Measurements from ENCODE around the gene KLC1.

KLC1 gene

GRCh38 chr14:103728721-103729120, 99.7 kb downstream of the KLC1 start:
- TF ChIP-seq, protein P1, sequence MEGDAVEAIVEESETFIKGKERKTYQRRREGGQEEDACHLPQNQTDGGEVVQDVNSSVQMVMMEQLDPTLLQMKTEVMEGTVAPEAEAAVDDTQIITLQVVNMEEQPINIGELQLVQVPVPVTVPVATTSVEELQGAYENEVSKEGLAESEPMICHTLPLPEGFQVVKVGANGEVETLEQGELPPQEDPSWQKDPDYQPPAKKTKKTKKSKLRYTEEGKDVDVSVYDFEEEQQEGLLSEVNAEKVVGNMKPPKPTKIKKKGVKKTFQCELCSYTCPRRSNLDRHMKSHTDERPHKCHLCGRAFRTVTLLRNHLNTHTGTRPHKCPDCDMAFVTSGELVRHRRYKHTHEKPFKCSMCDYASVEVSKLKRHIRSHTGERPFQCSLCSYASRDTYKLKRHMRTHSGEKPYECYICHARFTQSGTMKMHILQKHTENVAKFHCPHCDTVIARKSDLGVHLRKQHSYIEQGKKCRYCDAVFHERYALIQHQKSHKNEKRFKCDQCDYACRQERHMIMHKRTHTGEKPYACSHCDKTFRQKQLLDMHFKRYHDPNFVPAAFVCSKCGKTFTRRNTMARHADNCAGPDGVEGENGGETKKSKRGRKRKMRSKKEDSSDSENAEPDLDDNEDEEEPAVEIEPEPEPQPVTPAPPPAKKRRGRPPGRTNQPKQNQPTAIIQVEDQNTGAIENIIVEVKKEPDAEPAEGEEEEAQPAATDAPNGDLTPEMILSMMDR (IDR thresholded peaks at IDR 0.05; ENCODE audit: borderline replicate concordance, insufficient read depth, low read depth, low read length), result no peak
- no peak overlapping the region for H3K4me3 ChIP-seq (ENCODE audit: low read depth, low read length)

DNA sequence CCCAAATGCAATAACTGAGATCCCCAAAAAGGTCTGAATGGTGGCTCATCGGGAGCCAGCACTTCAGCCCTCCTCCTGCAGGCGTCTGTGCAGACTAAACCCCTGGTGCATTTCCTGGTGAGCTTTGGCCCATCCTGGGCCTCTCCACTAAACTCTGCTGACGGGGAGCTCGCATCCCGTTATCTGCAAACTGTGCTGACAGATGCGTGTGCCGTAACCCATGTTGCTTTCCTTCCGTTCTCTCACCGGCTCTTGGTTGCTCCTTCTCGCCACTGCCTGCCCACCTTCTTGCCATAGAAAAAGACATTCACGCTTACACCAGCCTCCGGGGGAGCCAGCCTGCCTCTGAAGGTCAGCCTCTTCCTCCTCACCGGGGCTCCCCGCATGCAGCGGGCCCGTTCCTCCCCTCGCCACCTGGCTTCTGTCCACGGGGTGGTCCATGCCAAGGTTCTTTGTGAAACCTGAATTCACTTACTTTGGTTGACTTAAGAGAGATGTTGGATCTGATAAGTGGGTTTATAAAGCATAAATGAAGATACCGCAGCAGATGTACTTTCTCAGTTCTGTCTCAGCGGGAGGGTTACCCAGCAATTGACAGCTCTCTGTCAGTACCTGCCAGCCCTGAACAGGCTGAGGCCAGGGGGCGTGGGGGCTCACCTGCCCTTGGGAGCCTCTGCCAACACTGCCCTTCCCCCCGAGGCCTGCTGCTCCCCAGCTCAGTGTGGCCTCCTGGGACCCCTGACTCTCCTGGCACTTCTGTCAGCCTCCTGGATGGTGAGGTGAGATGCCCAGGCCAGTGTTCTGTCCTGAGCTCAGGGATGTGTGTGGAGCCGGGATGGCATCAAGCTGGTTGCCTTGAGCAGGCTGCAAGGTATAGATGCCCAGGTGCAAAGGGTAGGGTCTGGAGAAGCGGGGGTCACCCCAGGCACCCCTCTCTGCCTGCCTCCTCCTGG, 100.8 kb downstream of the KLC1 start:
- TF ChIP-seq, protein P1 (IDR thresholded peaks at IDR 0.05; ENCODE audit: borderline replicate concordance, insufficient read depth, low read depth, low read length), result no peak

DNA sequence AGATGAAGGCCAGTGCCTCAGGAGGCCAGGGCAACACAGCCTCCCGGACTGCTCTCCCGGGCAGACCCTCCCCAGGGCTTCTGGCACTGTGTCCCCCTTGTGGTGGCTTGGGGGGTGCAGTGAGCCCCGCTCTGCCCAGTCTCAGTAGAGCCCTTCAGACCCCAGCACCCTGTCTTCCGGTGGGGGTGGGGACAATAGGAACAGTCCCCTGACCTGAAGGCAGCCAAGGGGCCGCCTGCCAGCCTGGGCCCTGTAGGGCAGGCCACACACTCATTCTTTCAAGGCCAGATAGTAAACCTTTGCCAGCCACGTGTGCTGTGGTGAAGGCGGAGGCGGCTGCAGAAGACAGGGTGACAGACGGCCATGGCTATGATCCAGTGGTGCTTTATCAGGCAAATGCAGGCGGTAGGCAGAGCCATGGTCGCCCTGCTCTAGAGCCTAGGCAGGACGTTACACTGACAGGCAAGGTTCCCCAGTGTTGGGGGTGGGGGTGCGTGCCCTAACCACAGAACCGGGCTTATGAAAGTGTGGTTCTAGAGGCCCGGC, 101.6 kb downstream of the KLC1 start:
- TF ChIP-seq, protein P1 (IDR thresholded peaks at IDR 0.05; ENCODE audit: borderline replicate concordance, insufficient read depth, low read depth, low read length), result peak; percentile 28; the same call in 1 of the 2 replicates
- no peak overlapping the region for H3K4me3 ChIP-seq (ENCODE audit: low read depth, low read length)

More for the DNA sequence above, 100.8 kb downstream of the KLC1 start:
- H3K4me3 ChIP-seq (ENCODE audit: low read depth, low read length), result no peak overlapping the region

DNA sequence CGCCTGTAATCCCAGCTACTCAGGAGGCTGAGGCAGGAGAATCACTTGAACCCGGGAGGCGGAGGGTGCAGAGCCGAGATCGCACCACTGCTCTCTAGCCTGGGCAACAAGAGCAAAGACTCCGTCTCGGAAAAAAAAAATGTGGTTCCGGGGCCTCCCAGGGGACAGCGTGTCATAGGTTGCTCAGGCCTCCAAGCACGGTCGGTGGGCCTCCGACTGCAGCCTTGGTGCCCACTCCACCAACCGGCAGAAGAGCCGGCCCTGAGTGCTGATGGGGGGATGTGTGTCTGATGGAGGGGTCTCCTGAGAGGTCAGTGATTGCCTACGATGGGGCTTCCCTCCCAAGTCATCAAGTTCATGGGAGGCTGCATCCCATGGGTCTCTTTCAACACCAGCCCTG, 102.5 kb downstream of the KLC1 start:
- TF ChIP-seq, protein P1 (IDR thresholded peaks at IDR 0.05; ENCODE audit: borderline replicate concordance, insufficient read depth, low read depth, low read length), result no peak

DNA sequence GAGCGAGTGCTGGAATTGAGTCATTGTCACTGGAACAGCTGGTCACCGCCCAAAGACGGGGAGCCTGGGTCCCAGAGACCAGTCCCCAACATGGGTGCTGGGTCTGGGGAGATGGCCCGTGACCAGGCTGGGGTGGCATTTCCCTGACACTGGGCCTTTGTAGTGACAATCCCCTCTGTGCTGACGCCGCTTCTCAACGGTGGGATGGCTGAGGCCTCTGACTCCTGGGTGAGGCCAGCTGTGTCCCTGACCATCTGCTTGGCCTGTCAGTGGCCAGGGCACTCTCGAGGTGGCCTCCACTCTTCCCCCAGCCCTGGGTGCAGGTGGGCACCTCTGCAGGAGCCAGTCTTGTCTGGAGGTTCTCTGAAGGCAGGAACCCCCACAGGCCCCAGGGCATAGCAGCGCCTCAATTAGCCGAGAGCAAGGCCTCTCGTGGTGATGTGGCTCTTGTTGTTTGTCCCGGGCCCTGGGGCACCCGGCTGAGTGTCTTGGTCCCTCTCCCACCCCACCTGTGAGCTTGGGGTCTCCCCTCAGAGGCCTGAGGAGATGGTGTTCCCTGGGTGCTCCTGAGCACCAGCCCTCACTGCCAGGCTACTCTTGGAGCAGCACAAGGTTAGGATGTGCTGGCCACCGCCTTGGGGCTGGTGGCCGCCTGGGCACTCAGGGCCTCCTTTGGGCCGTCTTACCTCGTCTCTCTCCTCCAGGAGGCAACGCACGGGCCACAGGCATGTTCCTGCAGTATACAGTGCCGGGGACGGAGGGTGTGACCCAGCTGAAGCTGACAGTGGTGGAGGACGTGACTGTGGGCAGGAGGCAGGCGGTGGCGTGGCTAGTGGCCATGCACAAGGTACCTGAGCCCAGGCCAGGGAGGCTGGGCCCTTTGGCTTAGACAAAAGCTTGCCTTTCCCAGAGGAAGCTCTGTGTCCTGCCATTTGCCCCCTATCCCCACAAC, 103.2 kb downstream of the KLC1 start:
- no peak overlapping the region for H3K4me3 ChIP-seq (ENCODE audit: low read depth, low read length)
- TF ChIP-seq, protein P1 (IDR thresholded peaks at IDR 0.05; ENCODE audit: borderline replicate concordance, insufficient read depth, low read depth, low read length), result no peak

More for the DNA sequence above, 102.5 kb downstream of the KLC1 start:
- no peak overlapping the region for H3K4me3 ChIP-seq (ENCODE audit: low read depth, low read length)

GRCh38 chr14:103732868-103733620, 104.0 kb downstream of the KLC1 start:
- no peak overlapping the region for H3K4me3 ChIP-seq (ENCODE audit: low read depth, low read length)
- TF ChIP-seq, protein P1 (IDR thresholded peaks at IDR 0.05; ENCODE audit: borderline replicate concordance, insufficient read depth, low read depth, low read length), result no peak

Measured in GM12875 (cell line).